ENCODE results near the gene CAMTA1.

Gene CAMTA1

DNA sequence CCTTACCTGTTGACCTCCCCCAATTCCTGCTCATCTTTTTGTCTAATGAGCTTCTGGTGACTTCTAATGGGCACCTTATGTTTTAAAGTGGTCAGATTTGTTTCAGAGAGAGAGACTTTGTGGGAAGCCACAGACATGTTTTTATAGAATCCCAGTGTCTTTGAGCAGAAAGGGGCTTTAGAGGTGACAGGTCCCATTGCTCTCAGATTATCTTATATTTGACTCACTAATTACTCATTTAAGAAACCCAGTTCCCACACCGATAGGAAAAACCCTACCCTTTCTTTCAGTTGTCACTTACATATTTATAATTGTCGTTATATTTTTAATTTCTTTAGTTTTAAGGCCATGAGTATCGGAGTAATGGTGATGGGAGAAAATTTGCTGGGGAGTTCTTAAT is 215.5 kb downstream of the CAMTA1 start:
- H3K9ac ChIP-seq (ENCODE audit: low read depth, low read length) = no peak overlapping the region
- H3K4me3 ChIP-seq (ENCODE audit: low read depth, low read length) = no peak overlapping the region
- no peaks in the 10 kb centered on the region for H3K36me3 ChIP-seq (ENCODE audit: control insufficient read depth, insufficient read depth, low read length)
- H3K27me3 ChIP-seq (ENCODE audit: control insufficient read depth, insufficient read depth, low read length) = no peaks in the 10 kb centered on the region
- H3K4me1 ChIP-seq (ENCODE audit: control insufficient read depth, insufficient read depth, low read length) = peaks cover 3% of the 10 kb centered on the region
- no peaks in the 10 kb centered on the region for H3K9me3 ChIP-seq (ENCODE audit: control insufficient read depth, insufficient read depth, low read length)

DNA sequence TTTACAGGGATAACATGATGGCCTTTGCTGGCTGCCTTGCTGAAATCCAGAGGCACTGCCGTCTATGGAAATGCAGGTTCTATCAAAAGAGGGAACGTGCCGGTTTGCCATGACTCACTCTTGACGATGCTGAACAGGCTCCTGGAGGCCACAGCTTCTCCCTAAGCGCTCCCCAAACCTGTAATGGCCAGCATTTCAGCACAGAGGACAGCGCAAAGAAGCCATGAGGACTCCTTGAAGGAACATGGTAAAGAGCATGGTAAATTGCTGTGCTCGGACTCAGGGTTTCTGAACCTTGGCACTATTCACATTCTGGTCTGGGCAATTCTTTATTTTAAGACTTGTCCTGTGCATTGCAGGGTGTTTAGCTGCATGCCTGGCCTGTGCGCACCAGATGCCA is 217.5 kb downstream of the CAMTA1 start:
- no peaks in the 10 kb centered on the region for H3K4me1 ChIP-seq (ENCODE audit: control insufficient read depth, insufficient read depth, low read length)
- no peak overlapping the region for H3K9ac ChIP-seq (ENCODE audit: low read depth, low read length)
- no peak overlapping the region for H3K4me3 ChIP-seq (ENCODE audit: low read depth, low read length)
- H3K36me3 ChIP-seq (ENCODE audit: control insufficient read depth, insufficient read depth, low read length) = no peaks in the 10 kb centered on the region
- H3K27me3 ChIP-seq (ENCODE audit: control insufficient read depth, insufficient read depth, low read length) = no peaks in the 10 kb centered on the region
- H3K9me3 ChIP-seq (ENCODE audit: control insufficient read depth, insufficient read depth, low read length) = no peaks in the 10 kb centered on the region

DNA sequence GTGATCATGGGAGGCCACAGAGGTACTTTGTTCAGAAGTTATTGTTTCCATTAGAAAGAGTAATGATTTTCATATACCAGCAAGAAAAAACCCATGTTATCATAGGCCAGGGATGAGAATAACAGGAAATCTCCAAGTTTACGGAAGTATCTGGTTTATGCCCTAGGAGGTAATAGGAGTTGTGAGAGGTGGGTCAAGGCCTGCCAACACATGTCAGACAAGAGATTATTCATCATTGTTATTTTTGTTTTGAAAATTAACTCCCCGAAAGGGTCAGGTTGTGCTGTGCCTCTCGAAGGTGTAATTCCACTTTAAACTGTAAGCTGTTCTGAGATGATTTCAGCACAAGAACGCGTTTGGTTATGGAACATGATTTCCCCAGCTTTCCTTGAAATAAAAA is 218.4 kb downstream of the CAMTA1 start:
- no peaks in the 10 kb centered on the region for H3K9me3 ChIP-seq (ENCODE audit: control insufficient read depth, insufficient read depth, low read length)

DNA sequence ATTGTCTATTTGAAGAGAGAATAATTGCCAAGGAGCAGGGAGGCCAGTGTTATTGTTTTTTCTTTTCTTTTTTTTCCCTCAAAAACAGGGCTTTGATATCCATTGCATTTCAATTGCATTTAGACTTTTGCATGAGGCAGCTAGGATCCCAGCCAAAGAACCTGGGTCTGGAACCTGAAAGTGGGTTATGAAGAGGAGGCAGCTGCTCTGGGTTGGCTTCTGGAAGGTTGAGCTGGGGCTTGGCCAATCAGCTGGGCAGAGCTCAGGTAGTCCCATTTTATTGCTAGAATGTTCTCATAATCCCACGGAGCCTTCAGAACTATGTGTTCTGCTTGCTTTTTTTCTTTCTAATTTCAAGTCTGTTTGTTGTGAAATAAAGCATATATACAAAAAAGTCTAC is 218.9 kb downstream of the CAMTA1 start:
- Histone ChIP-seq H3K9me3 (ENCODE audit: control insufficient read depth, insufficient read depth, low read length) (no peaks in the 10 kb centered on the region), H3K36me3 (ENCODE audit: control insufficient read depth, insufficient read depth, low read length) (no peaks in the 10 kb centered on the region), H3K4me1 (ENCODE audit: control insufficient read depth, insufficient read depth, low read length) (no peaks in the 10 kb centered on the region), H3K27me3 (ENCODE audit: control insufficient read depth, insufficient read depth, low read length) (no peaks in the 10 kb centered on the region), H3K9ac (ENCODE audit: low read depth, low read length) (no peak overlapping the region), H3K4me3 (ENCODE audit: low read depth, low read length) (no peak overlapping the region)

More for the DNA sequence above, 218.4 kb downstream of the CAMTA1 start:
- no peak overlapping the region for H3K9ac ChIP-seq (ENCODE audit: low read depth, low read length)
- H3K4me1 ChIP-seq (ENCODE audit: control insufficient read depth, insufficient read depth, low read length) = no peaks in the 10 kb centered on the region
- H3K27me3 ChIP-seq (ENCODE audit: control insufficient read depth, insufficient read depth, low read length) = no peaks in the 10 kb centered on the region
- no peak overlapping the region for H3K4me3 ChIP-seq (ENCODE audit: low read depth, low read length)
- H3K36me3 ChIP-seq (ENCODE audit: control insufficient read depth, insufficient read depth, low read length) = no peaks in the 10 kb centered on the region

DNA sequence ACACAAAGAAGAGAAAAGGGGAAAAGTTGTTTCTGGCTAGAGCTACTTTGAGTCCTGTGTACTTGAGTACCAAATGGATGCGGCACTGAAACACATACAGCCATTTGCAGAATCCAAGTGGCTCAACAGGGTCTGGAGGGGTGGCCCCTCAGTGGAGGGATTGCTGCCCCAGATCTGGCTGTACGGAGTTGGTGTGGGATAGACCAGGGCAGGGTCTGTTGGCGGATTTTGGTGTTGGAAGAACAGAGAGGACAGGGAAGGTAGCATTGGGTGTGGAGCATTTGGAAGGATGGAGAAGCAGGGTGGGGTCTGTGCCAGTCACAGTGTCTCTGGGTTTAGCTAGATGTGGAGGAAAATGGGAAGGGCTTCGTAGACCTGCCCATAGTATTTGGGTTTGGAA is 220.5 kb downstream of the CAMTA1 start:
- Histone ChIP-seq H3K4me1 (ENCODE audit: control insufficient read depth, insufficient read depth, low read length) (no peaks in the 10 kb centered on the region), H3K4me3 (ENCODE audit: low read depth, low read length) (no peak overlapping the region), H3K27me3 (ENCODE audit: control insufficient read depth, insufficient read depth, low read length) (no peaks in the 10 kb centered on the region), H3K9ac (ENCODE audit: low read depth, low read length) (no peak overlapping the region), H3K36me3 (ENCODE audit: control insufficient read depth, insufficient read depth, low read length) (no peaks in the 10 kb centered on the region), H3K9me3 (ENCODE audit: control insufficient read depth, insufficient read depth, low read length) (no peaks in the 10 kb centered on the region)

DNA sequence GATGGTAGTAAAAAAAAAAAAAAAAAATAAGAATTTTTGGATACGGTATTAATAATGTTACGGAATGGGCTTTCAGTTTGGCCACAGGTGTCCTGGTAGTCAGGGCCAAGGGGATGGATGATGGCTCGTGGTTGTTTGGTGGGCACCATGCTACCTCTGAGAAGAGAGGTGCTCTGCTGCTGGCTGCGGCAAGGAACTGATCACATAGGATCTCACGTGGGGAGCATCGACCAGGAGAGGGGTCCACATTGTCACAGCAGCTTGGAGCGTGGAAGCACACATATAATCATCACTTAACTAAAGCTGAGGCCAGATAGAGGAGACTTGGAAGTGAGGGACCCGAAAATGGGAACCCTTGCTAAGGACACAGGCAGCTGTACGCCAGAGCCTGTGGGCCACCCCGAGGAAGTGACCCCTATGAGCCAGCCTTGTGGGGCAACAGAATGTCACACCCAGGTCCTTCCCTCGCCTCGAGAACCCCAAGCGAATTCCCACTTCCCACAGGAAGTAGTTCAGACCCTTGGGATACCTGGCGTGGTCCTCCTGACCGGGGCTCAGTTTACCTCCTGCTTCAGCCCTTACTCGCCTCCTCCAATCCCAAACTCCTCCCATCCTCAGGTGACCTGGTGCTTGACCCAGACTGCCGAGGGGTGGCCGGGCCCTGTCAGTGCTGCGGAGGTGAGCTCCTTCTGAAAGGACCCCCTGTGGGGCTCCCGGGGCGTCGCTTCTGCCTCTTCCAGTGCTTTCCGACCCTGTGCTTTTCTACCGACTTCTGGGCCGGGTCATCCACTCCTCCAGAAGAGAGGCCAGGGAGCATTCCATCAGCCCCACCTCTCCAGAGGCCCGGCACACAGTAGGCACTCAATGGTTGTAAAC is 222.0 kb downstream of the CAMTA1 start:
- Histone ChIP-seq H3K27me3 (ENCODE audit: control insufficient read depth, insufficient read depth, low read length) (no peaks in the 10 kb centered on the region), H3K4me1 (ENCODE audit: control insufficient read depth, insufficient read depth, low read length) (no peaks in the 10 kb centered on the region), H3K9me3 (ENCODE audit: control insufficient read depth, insufficient read depth, low read length) (no peaks in the 10 kb centered on the region), H3K9ac (ENCODE audit: low read depth, low read length) (no peak overlapping the region), H3K4me3 (ENCODE audit: low read depth, low read length) (no peak overlapping the region), H3K36me3 (ENCODE audit: control insufficient read depth, insufficient read depth, low read length) (no peaks in the 10 kb centered on the region)

DNA sequence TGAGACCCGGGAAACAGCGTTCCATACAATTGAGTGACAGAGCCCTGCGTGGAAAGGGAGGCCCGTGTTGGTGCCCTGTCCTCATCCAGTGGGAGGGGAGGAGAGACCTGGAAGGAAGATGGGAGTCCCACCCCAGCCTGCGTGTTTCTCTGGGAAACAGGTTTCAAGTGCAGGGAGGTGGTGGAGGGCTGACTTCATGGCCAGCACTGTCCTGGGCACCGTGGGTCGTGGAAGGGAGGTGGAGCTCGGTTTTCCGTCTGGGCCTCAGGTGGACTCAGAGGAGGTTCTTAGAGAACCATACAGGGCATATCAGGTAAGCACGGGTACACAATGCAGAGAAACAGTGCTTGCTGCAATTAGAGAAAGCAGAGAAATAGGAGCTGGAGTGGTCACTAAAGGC is 222.6 kb downstream of the CAMTA1 start:
- Histone ChIP-seq H3K9me3 (ENCODE audit: control insufficient read depth, insufficient read depth, low read length) (no peaks in the 10 kb centered on the region), H3K36me3 (ENCODE audit: control insufficient read depth, insufficient read depth, low read length) (no peaks in the 10 kb centered on the region), H3K27me3 (ENCODE audit: control insufficient read depth, insufficient read depth, low read length) (no peaks in the 10 kb centered on the region), H3K4me3 (ENCODE audit: low read depth, low read length) (no peak overlapping the region), H3K9ac (ENCODE audit: low read depth, low read length) (no peak overlapping the region), H3K4me1 (ENCODE audit: control insufficient read depth, insufficient read depth, low read length) (no peaks in the 10 kb centered on the region)

DNA sequence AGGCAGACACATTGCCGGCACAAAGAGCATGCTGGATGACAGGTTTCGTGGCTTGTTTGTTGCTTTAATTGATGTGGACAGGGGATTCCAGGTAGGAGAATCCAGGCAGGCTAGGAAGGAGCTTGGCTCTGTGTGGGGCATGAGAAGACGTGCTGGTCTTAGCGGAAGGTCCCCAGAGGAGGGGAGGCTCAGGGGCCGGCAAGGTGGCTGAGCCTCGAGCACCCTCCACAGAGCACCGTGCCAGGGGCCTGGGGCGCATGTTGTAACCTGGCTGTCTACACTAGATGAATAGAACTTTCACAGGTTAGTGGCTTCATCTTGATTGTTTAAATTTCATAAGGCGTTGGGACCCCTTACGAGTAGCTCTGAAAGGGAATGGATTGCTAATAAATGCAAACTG is 223.1 kb downstream of the CAMTA1 start:
- Histone ChIP-seq H3K9me3 (ENCODE audit: control insufficient read depth, insufficient read depth, low read length) (no peaks in the 10 kb centered on the region), H3K4me1 (ENCODE audit: control insufficient read depth, insufficient read depth, low read length) (no peaks in the 10 kb centered on the region), H3K4me3 (ENCODE audit: low read depth, low read length) (no peak overlapping the region), H3K9ac (ENCODE audit: low read depth, low read length) (no peak overlapping the region), H3K27me3 (ENCODE audit: control insufficient read depth, insufficient read depth, low read length) (no peaks in the 10 kb centered on the region), H3K36me3 (ENCODE audit: control insufficient read depth, insufficient read depth, low read length) (no peaks in the 10 kb centered on the region)

DNA sequence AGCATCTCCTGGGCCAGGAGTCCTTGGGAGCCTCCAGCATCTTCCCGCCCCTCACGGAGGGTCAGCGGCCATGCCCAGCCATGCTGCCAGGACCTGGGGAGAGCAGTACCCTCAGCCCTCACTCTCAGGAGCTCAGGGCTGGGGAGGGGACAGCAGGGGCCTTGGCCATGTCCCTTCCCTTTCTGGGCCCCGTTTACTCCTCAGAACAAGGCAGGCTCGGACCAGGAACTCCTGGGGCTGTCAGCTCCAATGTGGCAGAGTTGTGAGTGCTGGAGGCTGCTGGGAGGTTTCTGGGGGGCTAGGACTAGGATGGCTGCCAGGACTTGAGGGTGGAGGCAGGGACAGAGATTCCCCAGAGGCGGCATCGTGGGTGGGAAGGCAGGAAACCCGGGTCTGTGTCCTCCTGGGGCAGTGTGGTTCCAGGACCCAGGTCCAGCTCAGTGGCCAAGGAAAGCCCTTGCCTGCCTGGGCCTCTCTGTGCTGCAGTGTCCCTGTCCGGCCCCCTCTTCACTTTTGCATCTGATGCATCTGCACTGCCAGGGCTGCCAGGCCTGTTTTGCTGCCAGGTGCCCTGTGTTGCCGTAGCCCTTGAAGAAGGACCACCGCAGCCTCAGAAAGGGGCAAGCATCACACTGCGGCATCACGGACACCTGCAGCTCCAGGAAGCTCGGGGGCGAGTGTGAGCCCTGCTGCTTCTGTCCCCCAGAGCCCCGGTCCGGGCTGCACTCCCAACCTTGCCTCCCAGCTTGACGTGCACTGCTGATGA is 223.9 kb downstream of the CAMTA1 start:
- Histone ChIP-seq H3K9me3 (ENCODE audit: control insufficient read depth, insufficient read depth, low read length) (no peaks in the 10 kb centered on the region), H3K4me1 (ENCODE audit: control insufficient read depth, insufficient read depth, low read length) (no peaks in the 10 kb centered on the region), H3K27me3 (ENCODE audit: control insufficient read depth, insufficient read depth, low read length) (no peaks in the 10 kb centered on the region), H3K9ac (ENCODE audit: low read depth, low read length) (no peak overlapping the region), H3K4me3 (ENCODE audit: low read depth, low read length) (no peak overlapping the region), H3K36me3 (ENCODE audit: control insufficient read depth, insufficient read depth, low read length) (no peaks in the 10 kb centered on the region)

DNA sequence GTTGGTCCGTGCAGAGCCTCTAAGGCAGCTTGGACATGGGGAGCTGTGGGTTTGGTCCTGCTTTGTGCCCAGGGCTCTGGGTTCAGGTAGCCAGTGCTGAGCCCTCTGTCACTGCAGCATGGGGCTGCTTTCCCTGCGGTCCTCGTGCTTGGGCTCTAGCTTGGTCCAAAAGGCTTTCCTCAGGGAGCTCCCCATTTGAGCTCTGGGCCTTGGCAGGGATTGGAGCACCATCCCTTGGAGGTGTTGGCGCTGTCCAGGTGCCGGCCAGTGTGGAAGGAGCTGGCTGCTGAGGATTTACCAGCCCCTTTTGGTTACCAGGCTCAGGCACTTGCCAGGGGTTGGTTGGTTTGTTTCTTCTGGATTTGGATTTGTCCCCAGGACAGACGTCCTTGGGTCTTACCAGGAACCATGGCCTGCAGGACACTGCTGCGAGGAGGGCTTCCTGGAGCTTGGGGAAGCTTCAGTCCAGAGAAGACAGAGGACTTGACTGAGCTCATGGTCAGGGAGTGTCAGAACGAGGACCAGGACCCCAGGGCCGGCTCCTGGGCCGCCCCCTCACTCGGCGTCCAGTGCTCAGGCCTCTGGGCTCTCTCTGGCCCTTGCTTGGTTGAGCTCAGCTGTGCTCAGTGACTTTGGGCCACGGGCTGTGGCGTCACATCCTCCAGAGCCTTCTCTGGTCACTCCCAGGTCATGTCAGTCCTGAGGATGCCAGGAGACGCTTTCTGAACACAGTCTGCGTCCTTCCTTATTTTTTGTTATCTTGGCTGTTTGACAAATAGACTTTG is 224.7 kb downstream of the CAMTA1 start:
- H3K4me3 ChIP-seq (ENCODE audit: low read depth, low read length) = no peak overlapping the region
- no peaks in the 10 kb centered on the region for H3K4me1 ChIP-seq (ENCODE audit: control insufficient read depth, insufficient read depth, low read length)
- no peaks in the 10 kb centered on the region for H3K36me3 ChIP-seq (ENCODE audit: control insufficient read depth, insufficient read depth, low read length)
- H3K9me3 ChIP-seq (ENCODE audit: control insufficient read depth, insufficient read depth, low read length) = no peaks in the 10 kb centered on the region
- no peaks in the 10 kb centered on the region for H3K27me3 ChIP-seq (ENCODE audit: control insufficient read depth, insufficient read depth, low read length)
- no peak overlapping the region for H3K9ac ChIP-seq (ENCODE audit: low read depth, low read length)

DNA sequence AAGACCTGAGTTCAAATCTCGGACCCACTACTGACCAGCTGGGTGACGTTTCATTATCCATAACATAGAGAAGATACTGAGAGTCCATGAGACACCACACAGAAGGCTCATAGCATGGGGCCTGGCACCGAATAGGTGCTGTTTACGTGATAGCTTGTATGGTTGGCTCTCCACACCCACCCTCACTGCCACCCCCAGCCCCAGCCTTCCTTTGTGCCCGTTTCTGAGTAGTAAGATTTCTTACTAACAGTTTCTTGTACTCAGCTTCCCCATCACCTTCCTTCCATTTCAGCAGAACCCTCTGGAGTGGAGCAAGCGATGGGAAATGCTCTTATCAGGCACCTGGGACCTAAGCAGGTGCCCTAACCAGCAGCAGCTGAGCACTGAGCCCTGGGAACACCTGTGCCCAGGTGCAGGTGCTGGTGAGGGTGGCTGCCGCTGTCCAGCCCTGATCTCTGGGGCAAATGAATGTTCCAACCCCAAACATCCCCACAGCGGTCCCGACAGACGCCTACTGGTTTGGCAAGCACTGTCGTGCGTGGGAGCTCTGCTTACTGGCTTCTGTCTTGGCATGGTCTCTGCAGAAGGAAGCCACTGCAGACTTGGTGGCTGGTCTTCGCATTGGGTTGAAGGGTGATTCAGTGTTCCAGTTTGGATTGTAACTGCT is 225.4 kb downstream of the CAMTA1 start:
- Histone ChIP-seq H3K27me3 (ENCODE audit: control insufficient read depth, insufficient read depth, low read length) (no peaks in the 10 kb centered on the region), H3K9ac (ENCODE audit: low read depth, low read length) (no peak overlapping the region)

More for the DNA sequence above, 225.4 kb downstream of the CAMTA1 start:
- Histone ChIP-seq H3K4me1 (ENCODE audit: control insufficient read depth, insufficient read depth, low read length) (no peaks in the 10 kb centered on the region), H3K9me3 (ENCODE audit: control insufficient read depth, insufficient read depth, low read length) (no peaks in the 10 kb centered on the region), H3K36me3 (ENCODE audit: control insufficient read depth, insufficient read depth, low read length) (no peaks in the 10 kb centered on the region), H3K4me3 (ENCODE audit: low read depth, low read length) (no peak overlapping the region)

All from iPS-15b (cell line).